Measurements from ENCODE around the gene ARL6IP5.

ARL6IP5 gene

GRCh38 chr3:69113536-69113935, 28.8 kb downstream of the ARL6IP5 start:
- in situ Hi-C loops (cut with HindIII; ENCODE audit: low sequenced_read_pairs), result loop anchor here (25.0 kb wide), 1 partner anchor 549 kb away; no protein-coding TSS in a partner anchor

GRCh38 chr3:69115731-69116130, 31.0 kb downstream of the ARL6IP5 start:
- in situ Hi-C loops (cut with HindIII; ENCODE audit: low sequenced_read_pairs), result loop anchor here (25.0 kb wide), 1 partner anchor 547 kb away; no protein-coding TSS in a partner anchor

DNA sequence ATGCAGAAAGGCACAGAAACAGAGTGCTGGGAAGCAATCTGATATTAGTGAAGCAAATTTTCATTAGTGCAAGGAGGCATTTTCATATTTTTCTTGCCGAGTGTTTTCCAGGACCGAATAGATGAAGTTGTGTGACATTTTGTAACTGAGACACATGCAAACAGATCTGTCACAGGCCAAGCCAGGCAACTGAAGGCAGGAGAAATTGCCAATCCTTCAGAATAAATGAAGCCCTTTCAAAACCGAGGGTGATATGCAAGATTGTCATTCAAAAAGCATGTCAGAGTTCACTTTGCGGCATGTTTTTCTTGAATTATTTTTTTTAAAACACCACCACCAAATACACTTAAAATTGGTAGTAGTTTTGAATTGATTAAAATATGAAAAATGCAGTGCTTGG, 31.4 kb downstream of the ARL6IP5 start:
- in situ Hi-C loops (cut with HindIII; ENCODE audit: low sequenced_read_pairs), result loop anchor here (25.0 kb wide), 1 partner anchor 546 kb away; no protein-coding TSS in a partner anchor

GRCh38 chr3:69116897-69117296, 32.2 kb downstream of the ARL6IP5 start:
- in situ Hi-C loops (cut with HindIII; ENCODE audit: low sequenced_read_pairs), result loop anchor here (25.0 kb wide), 1 partner anchor 545 kb away; no protein-coding TSS in a partner anchor

- in situ Hi-C loops (cut with HindIII; ENCODE audit: low sequenced_read_pairs), result loop anchor here (25.0 kb wide), 1 partner anchor 544 kb away; no protein-coding TSS in a partner anchor
Observed at GRCh38 chr3:69118555-69118954, 33.8 kb downstream of the ARL6IP5 start.

DNA sequence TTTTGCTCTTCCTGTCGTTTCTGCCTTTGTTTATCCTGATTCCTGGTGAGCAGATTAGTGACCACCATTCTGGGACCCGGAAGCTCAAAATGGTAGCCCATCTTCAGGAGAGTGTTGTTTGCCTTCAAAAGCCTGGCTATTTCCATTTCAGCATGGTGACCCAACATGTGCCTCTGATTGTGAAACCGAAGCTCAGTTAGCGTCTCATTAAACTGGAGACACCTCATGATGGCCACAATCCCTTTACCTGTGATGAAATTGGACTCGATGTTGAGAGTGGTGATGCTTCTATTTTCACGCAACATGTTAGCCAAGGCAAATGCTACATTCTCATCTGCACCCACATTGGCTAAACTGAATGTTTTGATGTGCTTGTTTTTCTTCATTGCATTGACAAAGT, 34.4 kb downstream of the ARL6IP5 start:
- in situ Hi-C loops (cut with HindIII; ENCODE audit: low sequenced_read_pairs), result loop anchor here (25.0 kb wide), 1 partner anchor 543 kb away; no protein-coding TSS in a partner anchor

DNA sequence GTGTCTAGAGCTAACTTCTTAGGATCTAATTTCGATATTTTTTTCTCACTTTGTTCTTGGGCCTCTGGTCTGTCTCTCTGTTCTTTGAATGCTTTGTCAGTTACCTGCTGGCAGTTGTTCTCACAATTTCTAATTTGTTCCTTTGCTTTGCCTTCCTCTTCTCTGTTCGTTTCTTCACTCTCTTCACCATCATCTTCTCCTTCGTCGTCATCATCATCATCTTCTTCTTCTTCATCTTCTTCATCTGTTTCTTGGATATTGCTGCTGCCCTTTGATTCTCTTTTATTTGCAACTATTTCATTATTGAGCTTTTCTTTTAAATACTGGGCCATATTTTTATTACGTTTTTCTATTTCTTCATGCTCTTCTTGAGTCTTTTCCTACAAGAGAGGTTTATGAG, 34.9 kb downstream of the ARL6IP5 start:
- in situ Hi-C loops (cut with HindIII; ENCODE audit: low sequenced_read_pairs), result loop anchor here (25.0 kb wide), 1 partner anchor 543 kb away; no protein-coding TSS in a partner anchor

DNA sequence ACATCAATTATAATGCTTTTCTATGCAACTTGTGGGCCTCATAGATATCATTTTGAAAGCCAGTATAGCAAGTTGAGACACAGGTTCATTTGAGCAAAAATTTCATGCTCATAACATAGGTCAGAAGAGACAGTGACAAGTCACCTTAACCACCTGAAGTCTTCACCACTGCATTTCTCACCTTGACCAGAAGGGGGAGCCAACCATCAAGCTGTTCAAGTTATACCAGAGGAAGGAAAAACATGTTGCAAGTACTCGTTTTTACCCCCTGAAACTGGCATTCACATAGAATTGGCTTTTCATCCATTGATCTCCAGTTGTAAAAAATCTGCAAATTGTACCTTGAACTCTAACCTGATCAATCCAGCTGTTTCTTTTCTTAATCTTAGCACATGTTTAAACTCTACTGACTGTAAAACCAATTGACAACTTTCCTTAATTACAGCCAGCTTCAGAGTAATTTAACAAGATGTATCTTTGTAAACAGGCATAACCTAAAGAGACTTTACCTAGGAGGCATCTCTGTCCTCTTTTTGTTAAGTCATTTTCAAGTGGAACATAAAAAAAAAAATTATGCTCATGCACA, 36.2 kb downstream of the ARL6IP5 start:
- in situ Hi-C loops (cut with HindIII; ENCODE audit: low sequenced_read_pairs), result loop anchor here (25.0 kb wide), 1 partner anchor 541 kb away; no protein-coding TSS in a partner anchor

DNA sequence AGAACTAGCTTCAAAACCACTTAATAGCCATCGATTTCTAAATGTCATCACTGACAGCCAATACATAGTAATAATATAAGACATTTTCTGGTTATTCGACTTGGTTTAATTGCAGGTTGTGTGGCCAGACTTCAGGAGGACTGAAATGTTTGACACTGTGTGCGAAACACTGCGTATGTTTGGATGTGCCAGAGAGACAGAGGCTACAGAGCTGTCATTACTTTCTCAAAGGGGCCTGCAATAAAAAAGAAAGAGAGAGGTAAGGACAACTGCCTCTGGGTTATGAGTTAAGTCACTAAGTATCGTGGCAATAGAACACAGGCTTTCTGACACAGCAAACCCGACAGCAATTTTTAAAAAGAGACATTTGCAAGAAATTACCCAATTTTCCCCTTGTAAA, 36.8 kb downstream of the ARL6IP5 start:
- in situ Hi-C loops (cut with HindIII; ENCODE audit: low sequenced_read_pairs), result loop anchor here (25.0 kb wide), 1 partner anchor 541 kb away; no protein-coding TSS in a partner anchor

GRCh38 chr3:69121950-69122349, 37.2 kb downstream of the ARL6IP5 start:
- in situ Hi-C loops (cut with HindIII; ENCODE audit: low sequenced_read_pairs), result loop anchor here (25.0 kb wide), 1 partner anchor 540 kb away; no protein-coding TSS in a partner anchor

DNA sequence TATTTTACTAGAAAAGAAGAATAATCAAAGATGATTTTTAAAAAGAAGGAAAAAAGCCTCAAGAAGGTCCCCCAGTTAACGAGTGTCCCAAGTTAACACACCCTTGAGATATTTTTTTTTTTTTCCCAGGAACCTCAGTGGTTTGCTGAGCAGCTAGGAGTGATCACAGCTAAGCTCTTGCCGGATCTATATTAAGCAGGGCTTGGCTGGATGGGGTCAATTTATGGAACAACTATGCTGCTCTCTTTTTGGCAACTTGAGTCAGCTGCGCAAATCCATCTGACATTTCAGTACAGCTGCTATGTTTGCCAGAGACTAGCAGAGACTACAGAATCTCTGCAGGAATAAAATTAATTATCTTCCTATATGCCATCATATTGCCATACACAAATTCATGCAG, 37.7 kb downstream of the ARL6IP5 start, which contains the start of gene LMOD3:
LMOD3 (minus strand) TSS at position 193 of the 400 bp plus-strand sequence. CDS start 209 bp downstream, outside the sequence.
- in situ Hi-C loops (cut with HindIII; ENCODE audit: low sequenced_read_pairs), result loop anchor here (25.0 kb wide), 1 partner anchor 540 kb away; no protein-coding TSS in a partner anchor

DNA sequence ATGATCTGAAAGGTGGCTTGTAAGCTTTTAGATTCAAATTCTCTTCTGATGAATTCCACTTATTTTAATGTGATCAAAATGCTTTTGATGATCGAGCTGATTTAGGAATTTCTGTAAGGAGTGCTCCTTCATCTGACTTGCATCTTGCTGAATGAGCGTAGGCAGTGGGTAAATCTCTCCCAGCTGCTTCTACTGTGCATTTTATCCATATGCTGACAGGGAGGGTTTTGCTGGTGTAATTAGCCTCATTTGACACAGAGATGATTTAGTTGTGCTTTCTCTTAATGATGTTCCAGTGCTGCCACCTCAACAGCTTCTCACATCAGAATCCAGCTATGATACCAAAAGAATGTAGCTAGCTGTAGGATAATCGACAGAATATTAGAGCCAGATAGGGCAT, 41.5 kb downstream of the ARL6IP5 start:
- in situ Hi-C loops (cut with HindIII; ENCODE audit: low sequenced_read_pairs), result no loop called here

DNA sequence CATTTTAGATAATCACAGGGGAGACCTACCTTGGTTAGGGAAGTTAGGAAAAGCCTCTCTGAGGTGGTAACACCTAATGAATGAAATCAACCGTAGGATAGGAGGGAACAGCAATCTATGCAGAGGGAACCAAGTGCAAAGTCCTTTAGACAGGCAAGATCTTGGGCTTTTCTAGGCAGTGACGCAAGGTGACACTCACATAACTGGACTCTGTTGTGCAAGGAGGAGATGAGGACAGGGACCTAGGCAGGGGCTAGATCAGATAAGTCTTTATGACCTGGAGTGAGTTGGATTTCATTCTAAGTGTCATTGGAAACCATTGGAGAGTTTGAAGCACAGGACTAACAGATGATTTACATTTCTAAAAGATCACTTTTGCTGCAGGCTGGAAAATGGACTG, 42.3 kb downstream of the ARL6IP5 start:
- in situ Hi-C loops (cut with HindIII; ENCODE audit: low sequenced_read_pairs), result no loop called here

DNA sequence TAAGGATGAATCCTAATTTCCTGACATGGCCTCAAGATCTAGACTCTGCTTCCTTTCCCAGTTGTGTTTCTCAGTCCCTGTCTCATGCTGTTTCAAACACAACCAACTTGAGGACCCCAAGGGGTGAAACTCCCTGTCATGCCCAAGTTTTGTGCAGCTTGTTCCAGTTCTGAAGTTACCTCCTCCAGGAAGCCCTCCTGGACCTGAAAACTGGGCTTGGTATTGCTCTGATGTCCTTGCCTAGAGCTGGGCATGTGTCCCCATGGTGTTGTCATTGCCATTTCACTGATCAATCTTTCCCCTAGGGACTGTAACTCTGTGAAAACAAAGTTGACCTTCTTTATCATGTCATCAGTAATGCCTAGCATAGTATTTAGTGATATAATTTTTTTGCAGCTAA, 43.8 kb downstream of the ARL6IP5 start:
- in situ Hi-C loops (cut with HindIII; ENCODE audit: low sequenced_read_pairs), result no loop called here

- in situ Hi-C loops (cut with HindIII; ENCODE audit: low sequenced_read_pairs), result no loop called here
Observed at GRCh38 chr3:69129531-69129930, 44.8 kb downstream of the ARL6IP5 start.

DNA sequence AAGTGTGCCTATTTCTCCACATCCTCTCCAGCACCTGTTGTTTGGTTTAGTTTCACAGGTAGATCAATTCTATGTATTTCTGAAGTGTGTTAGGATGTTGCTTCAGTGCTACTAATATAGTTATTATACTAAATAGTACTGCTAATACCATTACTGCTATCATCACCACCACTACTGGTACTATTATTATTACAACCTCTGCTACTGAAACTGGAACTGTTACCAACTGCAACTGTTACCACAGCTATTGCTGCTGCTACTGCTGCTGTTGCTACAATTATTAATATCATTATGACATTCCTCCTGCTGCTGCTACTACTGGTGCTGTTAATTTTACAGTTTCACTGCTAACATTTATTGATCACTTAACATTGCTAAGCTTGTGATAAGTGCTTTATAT, 46.0 kb downstream of the ARL6IP5 start:
- in situ Hi-C loops (cut with HindIII; ENCODE audit: low sequenced_read_pairs), result no loop called here

- in situ Hi-C loops (cut with HindIII; ENCODE audit: low sequenced_read_pairs), result no loop called here
Observed at GRCh38 chr3:69137005-69137404, 52.3 kb downstream of the ARL6IP5 start.

DNA sequence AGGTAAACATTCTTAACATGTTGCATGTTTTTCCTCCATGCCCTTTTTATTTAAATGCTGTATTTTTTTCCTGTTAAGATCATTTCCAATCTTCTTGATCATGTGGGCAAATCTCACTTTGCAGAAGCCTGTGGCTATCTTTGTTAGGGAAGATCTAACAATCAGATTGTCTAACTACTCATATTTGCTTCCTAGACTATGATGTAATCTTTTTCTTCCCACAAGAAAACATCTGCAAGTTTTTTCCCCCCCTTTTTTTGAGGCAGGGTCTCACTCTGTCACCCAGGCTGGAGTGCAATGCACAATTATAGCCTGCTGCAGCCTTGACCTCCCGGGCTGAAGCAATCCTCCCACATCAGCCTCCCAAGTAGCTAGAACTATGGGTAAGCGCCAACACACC, 52.7 kb downstream of the ARL6IP5 start:
- in situ Hi-C loops (cut with HindIII; ENCODE audit: low sequenced_read_pairs), result no loop called here

DNA sequence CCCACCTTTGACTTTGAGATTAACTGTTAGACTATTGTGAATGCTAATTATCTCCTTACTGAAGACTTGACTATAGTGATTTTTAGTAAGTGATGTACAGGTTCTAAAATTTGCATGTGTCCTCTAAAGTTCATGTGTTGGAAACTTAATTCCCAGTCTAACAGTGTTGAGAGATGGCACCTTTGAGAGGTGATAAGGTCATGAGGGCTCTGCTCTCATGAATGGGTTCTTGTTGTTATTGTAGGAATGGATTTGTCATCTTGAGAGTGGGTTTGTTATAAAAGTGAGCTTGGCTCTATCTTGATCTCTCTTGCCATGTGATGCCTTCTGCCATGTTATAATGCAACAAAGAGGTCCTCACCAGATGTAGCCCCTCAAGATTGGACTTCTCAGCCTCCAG, 56.6 kb downstream of the ARL6IP5 start:
- in situ Hi-C loops (cut with HindIII; ENCODE audit: low sequenced_read_pairs), result no loop called here

GRCh38 chr3:69142090-69142489, 57.4 kb downstream of the ARL6IP5 start:
- in situ Hi-C loops (cut with HindIII; ENCODE audit: low sequenced_read_pairs), result no loop called here

GRCh38 chr3:69142797-69143454, 58.2 kb downstream of the ARL6IP5 start:
- in situ Hi-C loops (cut with HindIII; ENCODE audit: low sequenced_read_pairs), result no loop called here

DNA sequence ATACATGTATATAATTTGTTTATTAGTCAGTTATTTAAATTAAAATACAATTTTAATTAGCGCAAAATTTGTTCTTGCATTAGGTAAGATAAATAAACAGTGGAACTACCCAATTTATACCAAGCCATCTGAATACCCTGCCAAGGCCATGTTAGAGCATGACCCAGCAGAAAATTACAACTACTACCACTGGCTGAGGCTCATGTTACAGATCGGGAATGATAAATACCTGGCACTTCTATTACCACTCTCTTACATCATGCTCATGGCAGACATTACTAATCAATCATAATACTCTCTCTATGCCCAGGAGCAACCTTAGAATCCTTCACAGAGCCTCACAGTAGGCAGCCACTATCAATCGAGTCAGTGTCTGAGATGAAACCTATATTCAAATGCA, 58.9 kb downstream of the ARL6IP5 start:
- in situ Hi-C loops (cut with HindIII; ENCODE audit: low sequenced_read_pairs), result no loop called here
